GM13976 (cell line): Measurements from ENCODE around the gene SLC22A31.
A peak's percentile ranks its signal among the peaks of the same experiment; 100 is the strongest.
"Not testable (repeated sequence)": the region's sequence is repeated elsewhere in the genome, so short reads cannot be mapped to it uniquely, and the experiment has no call there.

Source experiments
- DNase-seq: peaks from one replicate; pipeline ENCODE4 v3.0.0; 2012; ENCODE audit warnings: low spot score
- CTCF ChIP-seq: IDR thresholded peaks from 2 replicates; pipeline ENCODE4 v1.5.1; 2012; ENCODE audit warnings: borderline replicate concordance, mild to moderate bottlenecking; ENCODE audit not compliant: insufficient read depth; ENCODE audit errors: extremely low read depth, missing control alignments, control extremely low read depth
- in situ Hi-C: fragments of 300-500 bp; cut with MboI; formaldehyde crosslinking; loops from one replicate; pipeline ENCODE4 v1.12.0; 2022; ENCODE audit warnings: low sequenced_read_pairs, mixed read lengths, inconsistent platforms; ENCODE audit not compliant: unreplicated experiment

The SLC22A31 gene

GRCh38 chr16:89200124-89200849 is at the start of gene SLC22A31:
TSS of gene SLC22A31 (minus strand) at chr16:89200537. CDS start at chr16:89200501, 36 bp downstream.
- in situ Hi-C loops = no loop called here
- DNase-seq = no peak
- no peak for TF ChIP-seq CTCF

GRCh38 chr16:89248196-89248982 is 48.1 kb upstream of the SLC22A31 start:
- in situ Hi-C loops = no loop called here
- DNase-seq = no peak

GRCh38 chr16:89247734-89248075 is 47.4 kb upstream of the SLC22A31 start:
- DNase-seq, in situ Hi-C loops: not testable (repeated sequence)

More at GRCh38 chr16:89248196-89248982, 48.1 kb upstream of the SLC22A31 start:
- TF ChIP-seq CTCF = no peak

GRCh38 chr16:89246903-89247733 is 46.8 kb upstream of the SLC22A31 start:
- in situ Hi-C loops = no loop called here
- TF ChIP-seq CTCF = no peak
- peak; percentile 100 for DNase-seq

GRCh38 chr16:89246383-89246902 is 46.1 kb upstream of the SLC22A31 start:
- no peak for TF ChIP-seq CTCF
- DNase-seq = no peak
- in situ Hi-C loops = no loop called here

- no peak for DNase-seq
- TF ChIP-seq CTCF = no peak
- in situ Hi-C loops = no loop called here
These were observed 44.4 kb upstream of the SLC22A31 start for GRCh38 chr16:89244754-89245153.

- in situ Hi-C loops, DNase-seq: not testable (repeated sequence)
These were observed 43.9 kb upstream of the SLC22A31 start for GRCh38 chr16:89244264-89244663.
